HepG2 (cell line): ENCODE results near the gene ELOVL7. TPM values are rescaled to one million over a fixed set of nuclear protein-coding genes. Genes with fewer than 3 reads are reported as not detected.

Experiments
- CC2D1A ChIP-seq: sonication (generic); formaldehyde crosslinking; IDR thresholded peaks from 2 replicates; pipeline ENCODE4 v1.8.1; 2023; ENCODE audit warnings: mild to moderate bottlenecking, missing genetic modification reagents
- CREB1 ChIP-seq, 2 experiments: fragments of 450-650 bp in 1 of 2; IDR thresholded peaks; 2 replicates each; pipeline ENCODE4 v1.6.1; 2016 to 2017; ENCODE audit warnings: control low read depth in 1 of 2, mild to moderate bottlenecking in 1 of 2, missing compliant biosample characterization in 1 of 2, missing genetic modification characterization in 1 of 2
- FOXJ3 ChIP-seq: sonication (generic); formaldehyde crosslinking; IDR thresholded peaks from 2 replicates; pipeline ENCODE4 v1.4.0; 2020; ENCODE audit warnings: missing genetic modification reagents, mild to moderate bottlenecking, borderline replicate concordance
- FOXM1 ChIP-seq: sonication (generic); formaldehyde crosslinking; IDR thresholded peaks from 2 replicates; pipeline ENCODE4 v1.5.0; 2020; ENCODE audit warnings: missing genetic modification reagents
- POLR2A ChIP-seq, 2 experiments: IDR thresholded peaks; 2 replicates each; pipeline ENCODE4 v1.6.1; 2011; ENCODE audit warnings: low read depth in 2 of 2, low read length in 2 of 2, mild to moderate bottlenecking in 1 of 2, moderate library complexity in 1 of 2; ENCODE audit not compliant: insufficient read depth in 1 of 2
- ZMYM3 ChIP-seq: sonication (generic); formaldehyde crosslinking; IDR thresholded peaks from 2 replicates; pipeline ENCODE4 v1.5.1; 2020; ENCODE audit warnings: mild to moderate bottlenecking, missing genetic modification reagents
- polyA plus RNA-seq, 8 experiments: library from polyadenylated mRNA; depleted of rRNA in 3 of 8; stranded (reverse) in 7 of 8; unstranded in 1 of 8; fragments of >200 nt; fragmentation: Illumina TruSeq in 4 of 8; extraction: Trizol in 4 of 8; gene quantifications; 2 replicates each; pipeline versions ENCODE4 v1.2.1 to v1.2.3, GENCODE V29; 2011 to 2016; ENCODE audit warnings: low read depth in 4 of 8, missing spikeins in 1 of 8, mixed read lengths in 1 of 8; ENCODE audit not compliant: insufficient read depth in 1 of 8
- total RNA-seq, 5 experiments: library from RNA; depleted of rRNA; stranded (reverse); fragments of >200 nt; fragmentation: Illumina TruSeq; extraction: Trizol; gene quantifications; 2 replicates each; pipeline ENCODE4 v1.2.3, GENCODE V29; 2016; ENCODE audit warnings: low read depth in 1 of 5
- TF ChIP-seq, protein P1 (sequence below): sonication (generic); formaldehyde crosslinking; IDR thresholded peaks from one replicate; pipeline ENCODE4 v1.5.1; 2020; ENCODE audit warnings: mild to moderate bottlenecking, missing genetic modification reagents; ENCODE audit errors: not compliant biosample characterization
- TF ChIP-seq, protein P2 (sequence below): sonication (generic); formaldehyde crosslinking; conservative IDR thresholded peaks from 2 replicates; pipeline ENCODE4 v1.8.0; 2022; ENCODE audit warnings: mild to moderate bottlenecking, moderate library complexity, missing genetic modification reagents
- TF ChIP-seq, protein P3 (sequence below): sonication (generic); formaldehyde crosslinking; IDR thresholded peaks from 2 replicates; pipeline ENCODE4 v1.5.1; 2020; ENCODE audit warnings: mild to moderate bottlenecking, missing genetic modification reagents, borderline replicate concordance
- TF ChIP-seq, protein P4 (sequence below): sonication (generic); formaldehyde crosslinking; IDR thresholded peaks from 2 replicates; pipeline ENCODE4 v1.5.0; 2020; ENCODE audit warnings: missing genetic modification reagents

The ELOVL7 gene
- total and polyA plus RNA-seq, 2 of the 13 experiments (the other 11 are each of a cell fraction or from before 2014, with no cell fraction given): 4.5 to 7.3 TPM

DNA sequence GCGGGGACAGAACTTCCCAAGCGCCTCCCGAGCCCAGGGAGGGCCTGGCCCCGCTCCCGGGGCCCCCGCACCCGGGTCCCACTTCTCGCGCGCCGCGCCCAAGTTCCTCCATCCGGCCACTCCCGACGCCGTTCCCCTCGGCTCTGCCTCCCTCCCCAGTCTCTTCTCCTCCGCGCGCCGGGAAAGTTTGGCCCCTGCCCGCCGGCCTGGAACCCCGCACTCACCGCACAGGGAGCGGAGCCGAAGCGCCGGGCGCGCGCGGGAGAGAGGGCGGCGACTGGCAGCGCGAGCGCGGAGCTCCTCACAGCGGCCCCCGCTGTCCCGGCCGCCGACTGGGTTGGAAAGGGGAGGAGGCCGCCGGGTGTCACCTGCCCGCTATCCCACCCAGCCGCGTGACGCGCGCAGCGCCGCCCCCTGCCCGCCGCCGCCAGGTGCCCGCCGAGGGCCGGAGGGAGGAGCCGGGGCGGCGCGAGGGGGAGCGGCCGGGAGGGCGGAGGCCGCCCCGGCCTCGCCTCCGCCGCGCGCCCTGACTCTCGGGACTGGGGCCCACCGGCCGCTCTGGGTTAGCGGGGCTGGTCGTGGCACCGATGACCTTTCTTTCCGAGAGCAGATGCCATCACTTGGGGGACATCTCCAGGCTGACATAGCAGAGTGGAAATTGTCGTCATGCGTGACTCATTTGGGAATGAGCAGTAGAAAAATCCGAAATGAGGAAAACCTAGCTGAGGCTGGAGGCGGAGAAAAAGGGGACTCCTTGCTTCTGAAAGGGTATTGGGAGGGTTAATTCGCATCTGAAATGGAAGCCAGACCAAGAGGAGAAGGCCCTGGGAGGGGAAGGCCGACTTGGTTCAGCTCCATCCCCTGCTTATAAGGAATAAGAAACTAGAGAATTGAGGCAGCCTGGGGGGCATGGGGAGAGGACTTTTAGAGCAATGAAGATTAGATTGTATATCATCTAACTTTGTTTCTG is at the start of gene ELOVL7 (continued):
- TF ChIP-seq, protein P1, sequence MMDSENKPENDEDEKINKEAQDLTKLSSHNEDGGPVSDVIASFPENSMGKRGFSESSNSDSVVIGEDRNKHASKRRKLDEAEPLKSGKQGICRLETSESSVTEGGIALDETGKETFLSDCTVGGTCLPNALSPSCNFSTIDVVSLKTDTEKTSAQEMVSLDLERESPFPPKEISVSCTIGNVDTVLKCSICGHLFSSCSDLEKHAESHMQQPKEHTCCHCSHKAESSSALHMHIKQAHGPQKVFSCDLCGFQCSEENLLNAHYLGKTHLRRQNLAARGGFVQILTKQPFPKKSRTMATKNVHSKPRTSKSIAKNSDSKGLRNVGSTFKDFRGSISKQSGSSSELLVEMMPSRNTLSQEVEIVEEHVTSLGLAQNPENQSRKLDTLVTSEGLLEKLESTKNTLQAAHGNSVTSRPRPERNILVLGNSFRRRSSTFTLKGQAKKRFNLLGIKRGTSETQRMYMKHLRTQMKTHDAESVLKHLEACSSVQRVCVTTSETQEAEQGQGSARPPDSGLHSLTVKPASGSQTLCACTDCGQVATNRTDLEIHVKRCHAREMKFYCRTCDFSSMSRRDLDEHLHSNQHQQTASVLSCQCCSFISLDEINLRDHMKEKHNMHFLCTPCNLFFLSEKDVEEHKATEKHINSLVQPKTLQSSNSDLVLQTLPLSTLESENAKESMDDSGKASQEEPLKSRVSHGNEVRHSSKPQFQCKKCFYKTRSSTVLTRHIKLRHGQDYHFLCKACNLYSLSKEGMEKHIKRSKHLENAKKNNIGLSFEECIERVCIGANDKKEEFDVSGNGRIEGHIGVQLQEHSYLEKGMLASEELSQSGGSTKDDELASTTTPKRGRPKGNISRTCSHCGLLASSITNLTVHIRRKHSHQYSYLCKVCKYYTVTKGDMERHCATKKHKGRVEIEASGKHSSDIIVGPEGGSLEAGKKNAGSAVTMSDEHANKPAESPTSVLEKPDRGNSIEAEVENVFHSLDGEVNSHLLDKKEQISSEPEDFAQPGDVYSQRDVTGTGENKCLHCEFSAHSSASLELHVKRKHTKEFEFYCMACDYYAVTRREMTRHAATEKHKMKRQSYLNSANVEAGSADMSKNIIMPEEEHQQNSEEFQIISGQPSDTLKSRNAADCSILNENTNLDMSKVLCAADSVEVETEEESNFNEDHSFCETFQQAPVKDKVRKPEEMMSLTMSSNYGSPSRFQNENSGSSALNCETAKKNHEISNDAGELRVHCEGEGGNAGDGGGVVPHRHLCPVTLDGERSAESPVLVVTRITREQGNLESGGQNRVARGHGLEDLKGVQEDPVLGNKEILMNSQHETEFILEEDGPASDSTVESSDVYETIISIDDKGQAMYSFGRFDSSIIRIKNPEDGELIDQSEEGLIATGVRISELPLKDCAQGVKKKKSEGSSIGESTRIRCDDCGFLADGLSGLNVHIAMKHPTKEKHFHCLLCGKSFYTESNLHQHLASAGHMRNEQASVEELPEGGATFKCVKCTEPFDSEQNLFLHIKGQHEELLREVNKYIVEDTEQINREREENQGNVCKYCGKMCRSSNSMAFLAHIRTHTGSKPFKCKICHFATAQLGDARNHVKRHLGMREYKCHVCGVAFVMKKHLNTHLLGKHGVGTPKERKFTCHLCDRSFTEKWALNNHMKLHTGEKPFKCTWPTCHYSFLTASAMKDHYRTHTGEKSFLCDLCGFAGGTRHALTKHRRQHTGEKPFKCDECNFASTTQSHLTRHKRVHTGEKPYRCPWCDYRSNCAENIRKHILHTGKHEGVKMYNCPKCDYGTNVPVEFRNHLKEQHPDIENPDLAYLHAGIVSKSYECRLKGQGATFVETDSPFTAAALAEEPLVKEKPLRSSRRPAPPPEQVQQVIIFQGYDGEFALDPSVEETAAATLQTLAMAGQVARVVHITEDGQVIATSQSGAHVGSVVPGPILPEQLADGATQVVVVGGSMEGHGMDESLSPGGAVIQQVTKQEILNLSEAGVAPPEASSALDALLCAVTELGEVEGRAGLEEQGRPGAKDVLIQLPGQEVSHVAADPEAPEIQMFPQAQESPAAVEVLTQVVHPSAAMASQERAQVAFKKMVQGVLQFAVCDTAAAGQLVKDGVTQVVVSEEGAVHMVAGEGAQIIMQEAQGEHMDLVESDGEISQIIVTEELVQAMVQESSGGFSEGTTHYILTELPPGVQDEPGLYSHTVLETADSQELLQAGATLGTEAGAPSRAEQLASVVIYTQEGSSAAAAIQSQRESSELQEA (CRISPR knock-in tag): no peak
- TF ChIP-seq, protein P2, sequence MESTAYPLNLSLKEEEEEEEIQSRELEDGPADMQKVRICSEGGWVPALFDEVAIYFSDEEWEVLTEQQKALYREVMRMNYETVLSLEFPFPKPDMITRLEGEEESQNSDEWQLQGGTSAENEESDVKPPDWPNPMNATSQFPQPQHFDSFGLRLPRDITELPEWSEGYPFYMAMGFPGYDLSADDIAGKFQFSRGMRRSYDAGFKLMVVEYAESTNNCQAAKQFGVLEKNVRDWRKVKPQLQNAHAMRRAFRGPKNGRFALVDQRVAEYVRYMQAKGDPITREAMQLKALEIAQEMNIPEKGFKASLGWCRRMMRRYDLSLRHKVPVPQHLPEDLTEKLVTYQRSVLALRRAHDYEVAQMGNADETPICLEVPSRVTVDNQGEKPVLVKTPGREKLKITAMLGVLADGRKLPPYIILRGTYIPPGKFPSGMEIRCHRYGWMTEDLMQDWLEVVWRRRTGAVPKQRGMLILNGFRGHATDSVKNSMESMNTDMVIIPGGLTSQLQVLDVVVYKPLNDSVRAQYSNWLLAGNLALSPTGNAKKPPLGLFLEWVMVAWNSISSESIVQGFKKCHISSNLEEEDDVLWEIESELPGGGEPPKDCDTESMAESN (CRISPR knock-in tag): peak; percentile 81
- peak; percentile 67 for TF ChIP-seq CREB1 (IDR thresholded peaks at IDR 0.05)
- no peak for TF ChIP-seq CREB1 (CRISPR knock-in tag; IDR thresholded peaks at IDR 0.05)
- TF ChIP-seq FOXJ3 (CRISPR knock-in tag): no peak
- TF ChIP-seq ZMYM3 (CRISPR knock-in tag): no peak
- TF ChIP-seq FOXM1 (CRISPR knock-in tag): no peak
- TF ChIP-seq, protein P3, sequence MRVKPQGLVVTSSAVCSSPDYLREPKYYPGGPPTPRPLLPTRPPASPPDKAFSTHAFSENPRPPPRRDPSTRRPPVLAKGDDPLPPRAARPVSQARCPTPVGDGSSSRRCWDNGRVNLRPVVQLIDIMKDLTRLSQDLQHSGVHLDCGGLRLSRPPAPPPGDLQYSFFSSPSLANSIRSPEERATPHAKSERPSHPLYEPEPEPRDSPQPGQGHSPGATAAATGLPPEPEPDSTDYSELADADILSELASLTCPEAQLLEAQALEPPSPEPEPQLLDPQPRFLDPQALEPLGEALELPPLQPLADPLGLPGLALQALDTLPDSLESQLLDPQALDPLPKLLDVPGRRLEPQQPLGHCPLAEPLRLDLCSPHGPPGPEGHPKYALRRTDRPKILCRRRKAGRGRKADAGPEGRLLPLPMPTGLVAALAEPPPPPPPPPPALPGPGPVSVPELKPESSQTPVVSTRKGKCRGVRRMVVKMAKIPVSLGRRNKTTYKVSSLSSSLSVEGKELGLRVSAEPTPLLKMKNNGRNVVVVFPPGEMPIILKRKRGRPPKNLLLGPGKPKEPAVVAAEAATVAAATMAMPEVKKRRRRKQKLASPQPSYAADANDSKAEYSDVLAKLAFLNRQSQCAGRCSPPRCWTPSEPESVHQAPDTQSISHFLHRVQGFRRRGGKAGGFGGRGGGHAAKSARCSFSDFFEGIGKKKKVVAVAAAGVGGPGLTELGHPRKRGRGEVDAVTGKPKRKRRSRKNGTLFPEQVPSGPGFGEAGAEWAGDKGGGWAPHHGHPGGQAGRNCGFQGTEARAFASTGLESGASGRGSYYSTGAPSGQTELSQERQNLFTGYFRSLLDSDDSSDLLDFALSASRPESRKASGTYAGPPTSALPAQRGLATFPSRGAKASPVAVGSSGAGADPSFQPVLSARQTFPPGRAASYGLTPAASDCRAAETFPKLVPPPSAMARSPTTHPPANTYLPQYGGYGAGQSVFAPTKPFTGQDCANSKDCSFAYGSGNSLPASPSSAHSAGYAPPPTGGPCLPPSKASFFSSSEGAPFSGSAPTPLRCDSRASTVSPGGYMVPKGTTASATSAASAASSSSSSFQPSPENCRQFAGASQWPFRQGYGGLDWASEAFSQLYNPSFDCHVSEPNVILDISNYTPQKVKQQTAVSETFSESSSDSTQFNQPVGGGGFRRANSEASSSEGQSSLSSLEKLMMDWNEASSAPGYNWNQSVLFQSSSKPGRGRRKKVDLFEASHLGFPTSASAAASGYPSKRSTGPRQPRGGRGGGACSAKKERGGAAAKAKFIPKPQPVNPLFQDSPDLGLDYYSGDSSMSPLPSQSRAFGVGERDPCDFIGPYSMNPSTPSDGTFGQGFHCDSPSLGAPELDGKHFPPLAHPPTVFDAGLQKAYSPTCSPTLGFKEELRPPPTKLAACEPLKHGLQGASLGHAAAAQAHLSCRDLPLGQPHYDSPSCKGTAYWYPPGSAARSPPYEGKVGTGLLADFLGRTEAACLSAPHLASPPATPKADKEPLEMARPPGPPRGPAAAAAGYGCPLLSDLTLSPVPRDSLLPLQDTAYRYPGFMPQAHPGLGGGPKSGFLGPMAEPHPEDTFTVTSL (CRISPR knock-in tag): no peak
- TF ChIP-seq, protein P4, sequence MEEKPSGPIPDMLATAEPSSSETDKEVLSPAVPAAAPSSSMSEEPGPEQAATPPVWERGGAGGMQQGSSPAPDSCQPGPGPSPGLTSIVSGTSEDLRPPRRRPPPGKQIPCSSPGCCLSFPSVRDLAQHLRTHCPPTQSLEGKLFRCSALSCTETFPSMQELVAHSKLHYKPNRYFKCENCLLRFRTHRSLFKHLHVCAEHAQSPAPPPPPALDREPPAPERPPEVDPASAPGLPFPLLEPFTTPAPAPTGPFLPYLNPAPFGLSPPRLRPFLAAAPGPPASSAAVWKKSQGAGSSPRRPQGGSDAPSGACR (CRISPR knock-in tag): no peak
- TF ChIP-seq CC2D1A (CRISPR knock-in tag): no peak
- TF ChIP-seq POLR2A (IDR thresholded peaks at IDR 0.05; ENCODE audit: insufficient read depth in 1 of 2, low read depth in 2 of 2, low read length in 2 of 2): peak; percentile 42 to 46; a peak in 2 of 4 replicates
